ENCODE measurements around the gene PPP1R3G. TPM values are rescaled to one million over a fixed set of nuclear protein-coding genes. Genes with fewer than 3 reads are reported as not detected.
A peak's percentile ranks its signal among the peaks of the same experiment; 100 is the strongest.

Gene PPP1R3G
- total and polyA plus RNA-seq, 2 of the 13 experiments (the other 11 are each of a cell fraction or from before 2014, with no cell fraction given), result 1.2 to 1.3 TPM

DNA sequence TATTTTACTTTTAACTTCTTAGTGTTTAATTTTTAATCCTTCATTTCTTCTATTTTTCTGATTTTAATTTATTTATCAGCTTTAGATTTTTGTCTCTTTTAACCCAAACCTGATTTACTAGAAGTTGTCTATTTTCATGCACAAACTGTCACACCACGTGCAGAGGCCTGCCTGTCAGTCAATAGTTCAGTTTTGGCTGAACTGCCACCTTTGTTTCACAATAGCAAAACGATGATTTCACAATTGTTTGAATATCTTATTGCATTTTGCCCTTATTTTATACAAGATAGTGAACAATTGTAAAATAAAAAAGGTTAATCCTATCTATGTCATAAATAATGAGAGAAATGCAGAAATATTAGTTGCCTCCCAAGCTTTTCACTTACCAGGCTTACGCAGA is 24.0 kb upstream of the PPP1R3G start (continued):
- TF ChIP-seq NONO (IDR thresholded peaks at IDR 0.05) (no peak), NONO (CRISPR knock-in tag; conservative IDR thresholded peaks at IDR 0.05) (0 out of 2 replicates have a peak, but pooled peaks have one; percentile 47), ZMYM3 (CRISPR knock-in tag; IDR thresholded peaks at IDR 0.05) (no peak; the same call in 1 of the 2 replicates), IKZF4 (CRISPR knock-in tag; IDR thresholded peaks at IDR 0.05; ENCODE audit: borderline replicate concordance, low read depth, not compliant biosample characterization) (no peak), TP53 (CRISPR knock-in tag; conservative IDR thresholded peaks at IDR 0.05) (no peak), EP300 (IDR thresholded peaks at IDR 0.05; ENCODE audit: low read depth in 2 of 2, low read length in 2 of 2) (peak; percentile 56 to 82; a peak in 3 of 4 replicates), EP300 (CRISPR knock-in tag; IDR thresholded peaks at IDR 0.05; ENCODE audit: borderline replicate concordance) (no peak), ISL2 (CRISPR knock-in tag; IDR thresholded peaks at IDR 0.05) (peak; percentile 38; the same call in 1 of the 2 replicates), MXI1 (IDR thresholded peaks at IDR 0.05; ENCODE audit: borderline replicate concordance, low read depth, low read length) (peak; percentile 81; the same call in 1 of the 3 replicates), CREB1 (IDR thresholded peaks at IDR 0.05) (no peak), CREB1 (CRISPR knock-in tag; IDR thresholded peaks at IDR 0.05) (peak; percentile 72), ZNF180 (CRISPR knock-in tag; IDR thresholded peaks at IDR 0.05; ENCODE audit: borderline replicate concordance, low read depth) (no peak), RFXAP (CRISPR knock-in tag; IDR thresholded peaks at IDR 0.05; ENCODE audit: borderline replicate concordance) (no peak), ZNF883 (CRISPR knock-in tag; IDR thresholded peaks at IDR 0.05; ENCODE audit: not compliant biosample characterization) (no peak)
- TF ChIP-seq, protein P1, sequence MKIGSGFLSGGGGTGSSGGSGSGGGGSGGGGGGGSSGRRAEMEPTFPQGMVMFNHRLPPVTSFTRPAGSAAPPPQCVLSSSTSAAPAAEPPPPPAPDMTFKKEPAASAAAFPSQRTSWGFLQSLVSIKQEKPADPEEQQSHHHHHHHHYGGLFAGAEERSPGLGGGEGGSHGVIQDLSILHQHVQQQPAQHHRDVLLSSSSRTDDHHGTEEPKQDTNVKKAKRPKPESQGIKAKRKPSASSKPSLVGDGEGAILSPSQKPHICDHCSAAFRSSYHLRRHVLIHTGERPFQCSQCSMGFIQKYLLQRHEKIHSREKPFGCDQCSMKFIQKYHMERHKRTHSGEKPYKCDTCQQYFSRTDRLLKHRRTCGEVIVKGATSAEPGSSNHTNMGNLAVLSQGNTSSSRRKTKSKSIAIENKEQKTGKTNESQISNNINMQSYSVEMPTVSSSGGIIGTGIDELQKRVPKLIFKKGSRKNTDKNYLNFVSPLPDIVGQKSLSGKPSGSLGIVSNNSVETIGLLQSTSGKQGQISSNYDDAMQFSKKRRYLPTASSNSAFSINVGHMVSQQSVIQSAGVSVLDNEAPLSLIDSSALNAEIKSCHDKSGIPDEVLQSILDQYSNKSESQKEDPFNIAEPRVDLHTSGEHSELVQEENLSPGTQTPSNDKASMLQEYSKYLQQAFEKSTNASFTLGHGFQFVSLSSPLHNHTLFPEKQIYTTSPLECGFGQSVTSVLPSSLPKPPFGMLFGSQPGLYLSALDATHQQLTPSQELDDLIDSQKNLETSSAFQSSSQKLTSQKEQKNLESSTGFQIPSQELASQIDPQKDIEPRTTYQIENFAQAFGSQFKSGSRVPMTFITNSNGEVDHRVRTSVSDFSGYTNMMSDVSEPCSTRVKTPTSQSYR (CRISPR knock-in tag; IDR thresholded peaks at IDR 0.05; ENCODE audit: borderline replicate concordance), result no peak; the same call in 1 of the 2 replicates
- TF ChIP-seq, protein P2, sequence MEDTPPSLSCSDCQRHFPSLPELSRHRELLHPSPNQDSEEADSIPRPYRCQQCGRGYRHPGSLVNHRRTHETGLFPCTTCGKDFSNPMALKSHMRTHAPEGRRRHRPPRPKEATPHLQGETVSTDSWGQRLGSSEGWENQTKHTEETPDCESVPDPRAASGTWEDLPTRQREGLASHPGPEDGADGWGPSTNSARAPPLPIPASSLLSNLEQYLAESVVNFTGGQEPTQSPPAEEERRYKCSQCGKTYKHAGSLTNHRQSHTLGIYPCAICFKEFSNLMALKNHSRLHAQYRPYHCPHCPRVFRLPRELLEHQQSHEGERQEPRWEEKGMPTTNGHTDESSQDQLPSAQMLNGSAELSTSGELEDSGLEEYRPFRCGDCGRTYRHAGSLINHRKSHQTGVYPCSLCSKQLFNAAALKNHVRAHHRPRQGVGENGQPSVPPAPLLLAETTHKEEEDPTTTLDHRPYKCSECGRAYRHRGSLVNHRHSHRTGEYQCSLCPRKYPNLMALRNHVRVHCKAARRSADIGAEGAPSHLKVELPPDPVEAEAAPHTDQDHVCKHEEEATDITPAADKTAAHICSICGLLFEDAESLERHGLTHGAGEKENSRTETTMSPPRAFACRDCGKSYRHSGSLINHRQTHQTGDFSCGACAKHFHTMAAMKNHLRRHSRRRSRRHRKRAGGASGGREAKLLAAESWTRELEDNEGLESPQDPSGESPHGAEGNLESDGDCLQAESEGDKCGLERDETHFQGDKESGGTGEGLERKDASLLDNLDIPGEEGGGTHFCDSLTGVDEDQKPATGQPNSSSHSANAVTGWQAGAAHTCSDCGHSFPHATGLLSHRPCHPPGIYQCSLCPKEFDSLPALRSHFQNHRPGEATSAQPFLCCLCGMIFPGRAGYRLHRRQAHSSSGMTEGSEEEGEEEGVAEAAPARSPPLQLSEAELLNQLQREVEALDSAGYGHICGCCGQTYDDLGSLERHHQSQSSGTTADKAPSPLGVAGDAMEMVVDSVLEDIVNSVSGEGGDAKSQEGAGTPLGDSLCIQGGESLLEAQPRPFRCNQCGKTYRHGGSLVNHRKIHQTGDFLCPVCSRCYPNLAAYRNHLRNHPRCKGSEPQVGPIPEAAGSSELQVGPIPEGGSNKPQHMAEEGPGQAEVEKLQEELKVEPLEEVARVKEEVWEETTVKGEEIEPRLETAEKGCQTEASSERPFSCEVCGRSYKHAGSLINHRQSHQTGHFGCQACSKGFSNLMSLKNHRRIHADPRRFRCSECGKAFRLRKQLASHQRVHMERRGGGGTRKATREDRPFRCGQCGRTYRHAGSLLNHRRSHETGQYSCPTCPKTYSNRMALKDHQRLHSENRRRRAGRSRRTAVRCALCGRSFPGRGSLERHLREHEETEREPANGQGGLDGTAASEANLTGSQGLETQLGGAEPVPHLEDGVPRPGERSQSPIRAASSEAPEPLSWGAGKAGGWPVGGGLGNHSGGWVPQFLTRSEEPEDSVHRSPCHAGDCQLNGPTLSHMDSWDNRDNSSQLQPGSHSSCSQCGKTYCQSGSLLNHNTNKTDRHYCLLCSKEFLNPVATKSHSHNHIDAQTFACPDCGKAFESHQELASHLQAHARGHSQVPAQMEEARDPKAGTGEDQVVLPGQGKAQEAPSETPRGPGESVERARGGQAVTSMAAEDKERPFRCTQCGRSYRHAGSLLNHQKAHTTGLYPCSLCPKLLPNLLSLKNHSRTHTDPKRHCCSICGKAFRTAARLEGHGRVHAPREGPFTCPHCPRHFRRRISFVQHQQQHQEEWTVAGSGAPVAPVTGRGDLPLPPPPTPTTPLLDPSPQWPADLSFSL (CRISPR knock-in tag; IDR thresholded peaks at IDR 0.05), result peak; percentile 37; the same call in 1 of the 2 replicates
- TF ChIP-seq, protein P3, sequence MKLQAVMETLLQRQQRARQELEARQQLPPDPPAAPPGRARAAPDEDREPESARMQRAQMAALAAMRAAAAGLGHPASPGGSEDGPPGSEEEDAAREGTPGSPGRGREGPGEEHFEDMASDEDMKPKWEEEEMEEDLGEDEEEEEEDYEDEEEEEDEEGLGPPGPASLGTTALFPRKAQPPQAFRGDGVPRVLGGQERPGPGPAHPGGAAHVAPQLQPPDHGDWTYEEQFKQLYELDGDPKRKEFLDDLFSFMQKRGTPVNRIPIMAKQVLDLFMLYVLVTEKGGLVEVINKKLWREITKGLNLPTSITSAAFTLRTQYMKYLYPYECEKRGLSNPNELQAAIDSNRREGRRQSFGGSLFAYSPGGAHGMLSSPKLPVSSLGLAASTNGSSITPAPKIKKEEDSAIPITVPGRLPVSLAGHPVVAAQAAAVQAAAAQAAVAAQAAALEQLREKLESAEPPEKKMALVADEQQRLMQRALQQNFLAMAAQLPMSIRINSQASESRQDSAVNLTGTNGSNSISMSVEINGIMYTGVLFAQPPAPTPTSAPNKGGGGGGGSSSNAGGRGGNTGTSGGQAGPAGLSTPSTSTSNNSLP (IDR thresholded peaks at IDR 0.05; ENCODE audit: low read depth, low read length), result peak; percentile 74; the same call in 1 of the 2 replicates
